ENCODE measurements around the gene CACNA1G. TPM values are rescaled to one million over a fixed set of nuclear protein-coding genes. Genes with fewer than 3 reads are reported as not detected.

CACNA1G gene
- total RNA-seq, 6 experiments from 2014 or later = not detected

- no peak for TF ChIP-seq POLR2A (IDR thresholded peaks at IDR 0.05)
- no peak for TF ChIP-seq CTCF (IDR thresholded peaks at IDR 0.05)
- Histone ChIP-seq H3K9me3 (no peaks in the 10 kb centered on the region), H3K27me3 (no peaks in the 10 kb centered on the region), H3K4me1 (peaks cover 5 to 72% (median 38%) of the 10 kb centered on the region in 4 donors), H3K4me3 (no peak overlapping the region), H3K27ac (peak overlapping the region; percentile 44 to 81 (median 63)), H3K36me3 (peaks cover 0 to 7% (median 3%) of the 10 kb centered on the region in 4 donors)
- intact Hi-C loops (cut with DNase I) = loop anchor here in 1 of 2 donors (5.0 kb wide), 1 partner anchor 44 kb away; no protein-coding TSS in a partner anchor
- DNase-seq = peak in 2 of 3 donors; percentile 20 to 32
- 50% methylated on average over 1 of the region's 2 CpGs for WGBS (ENCODE audit: insufficient coverage, low coverage, low lambda C conversion rate, missing lambda C conversion rate)
- ATAC-seq = peak in 1 of 4 donors; percentile 15
Measured at GRCh38 chr17:50638606-50638965, 78.1 kb downstream of the CACNA1G start.

- intact Hi-C loops (cut with DNase I) = loop anchor here in 1 of 2 donors (5.0 kb wide), 1 partner anchor 43 kb away; no protein-coding TSS in a partner anchor
- peak; percentile 44 to 56 (median 52) for ATAC-seq
- Histone ChIP-seq H3K36me3 (peaks cover 0 to 7% (median 3%) of the 10 kb centered on the region in 4 donors), H3K27ac (peak overlapping the region; percentile 6 to 81 (median 47)), H3K27me3 (no peaks in the 10 kb centered on the region), H3K9me3 (no peaks in the 10 kb centered on the region), H3K4me1 (peaks cover 5 to 71% (median 38%) of the 10 kb centered on the region in 4 donors), H3K4me3 (peak overlapping the region in 1 of 3 donors; percentile 3)
- TF ChIP-seq CTCF (IDR thresholded peaks at IDR 0.05) (no peak), POLR2A (IDR thresholded peaks at IDR 0.05) (peak; percentile 57)
- peak; percentile 88 to 95 (median 91) for DNase-seq
- 3% methylated on average over 6 of the region's 9 CpGs for WGBS (ENCODE audit: insufficient coverage, low coverage, low lambda C conversion rate, missing lambda C conversion rate)
Measured at GRCh38 chr17:50638966-50639713, 78.6 kb downstream of the CACNA1G start.

DNA sequence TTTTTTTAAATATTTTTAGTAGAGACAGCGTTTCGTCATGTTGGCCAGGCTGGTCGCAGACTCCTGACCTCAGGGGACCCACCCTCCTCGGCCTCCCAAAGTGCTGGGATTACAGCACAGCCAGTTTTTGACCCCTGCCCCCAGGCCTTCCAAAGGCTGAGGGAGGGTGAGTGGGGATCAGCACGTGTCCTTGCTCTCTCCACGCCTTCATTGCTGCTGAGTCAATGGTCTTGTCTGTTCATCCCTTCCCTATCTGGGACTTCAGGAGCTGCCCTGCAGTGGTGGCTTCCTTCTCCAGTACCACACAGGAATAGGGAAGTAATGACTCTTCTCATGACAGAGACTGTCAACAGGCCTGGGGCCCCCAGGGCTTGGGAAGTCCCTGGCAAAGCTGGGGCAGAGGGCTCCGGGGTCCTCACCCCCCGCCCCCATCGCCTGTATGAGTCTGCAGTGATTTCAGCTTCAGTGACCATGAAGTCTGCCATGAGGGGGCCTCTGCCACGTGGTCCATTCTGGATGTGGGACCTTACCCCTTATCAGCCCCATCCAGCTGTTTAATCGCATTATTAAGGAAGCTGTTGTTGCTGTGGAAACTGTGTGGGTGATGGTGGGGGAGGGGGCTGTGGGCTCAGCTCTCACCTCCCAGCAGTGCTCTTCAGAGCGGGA, 80.3 kb downstream of the CACNA1G start:
- peak; percentile 20 to 63 (median 50) for ATAC-seq
- H3K4me1 ChIP-seq = peaks cover 5 to 69% (median 37%) of the 10 kb centered on the region in 4 donors
- H3K4me3 ChIP-seq = no peak overlapping the region
- no peaks in the 10 kb centered on the region for H3K9me3 ChIP-seq
- intact Hi-C loops (cut with DNase I) = no loop called here
- no peak for TF ChIP-seq POLR2A (IDR thresholded peaks at IDR 0.05)
- no peak for TF ChIP-seq CTCF (IDR thresholded peaks at IDR 0.05)
- peak; percentile 54 to 87 (median 80) for DNase-seq
- peaks cover 0 to 7% (median 3%) of the 10 kb centered on the region in 4 donors for H3K36me3 ChIP-seq
- no peaks in the 10 kb centered on the region for H3K27me3 ChIP-seq
- peak overlapping the region in 2 of 3 donors; percentile 29 to 81 for H3K27ac ChIP-seq
- WGBS (ENCODE audit: insufficient coverage, low coverage, low lambda C conversion rate, missing lambda C conversion rate) = 23% methylated on average over 10 of the region's 12 CpGs

- H3K4me3 ChIP-seq = no peak overlapping the region
- intact Hi-C loops (cut with DNase I) = no loop called here
- peak in 3 of 4 donors; percentile 3 to 57 (median 40) for ATAC-seq
- DNase-seq = peak in 2 of 3 donors; percentile 56 to 74
- no peak for TF ChIP-seq CTCF (IDR thresholded peaks at IDR 0.05)
- no peak for TF ChIP-seq POLR2A (IDR thresholded peaks at IDR 0.05)
- H3K27ac ChIP-seq = peak overlapping the region in 2 of 3 donors; percentile 16 to 29
- peaks cover 0 to 7% (median 3%) of the 10 kb centered on the region in 4 donors for H3K36me3 ChIP-seq
- no peaks in the 10 kb centered on the region for H3K27me3 ChIP-seq
- H3K4me1 ChIP-seq = peaks cover 5 to 69% (median 37%) of the 10 kb centered on the region in 4 donors
- no peaks in the 10 kb centered on the region for H3K9me3 ChIP-seq
- 19% methylated on average over 2 of the region's 3 CpGs for WGBS (ENCODE audit: insufficient coverage, low coverage, low lambda C conversion rate, missing lambda C conversion rate)
Measured at GRCh38 chr17:50641357-50641756, 80.8 kb downstream of the CACNA1G start.

Measured in right lobe of liver (tissue), 6 donors.